ENCODE data around the gene MVB12B.

DNA sequence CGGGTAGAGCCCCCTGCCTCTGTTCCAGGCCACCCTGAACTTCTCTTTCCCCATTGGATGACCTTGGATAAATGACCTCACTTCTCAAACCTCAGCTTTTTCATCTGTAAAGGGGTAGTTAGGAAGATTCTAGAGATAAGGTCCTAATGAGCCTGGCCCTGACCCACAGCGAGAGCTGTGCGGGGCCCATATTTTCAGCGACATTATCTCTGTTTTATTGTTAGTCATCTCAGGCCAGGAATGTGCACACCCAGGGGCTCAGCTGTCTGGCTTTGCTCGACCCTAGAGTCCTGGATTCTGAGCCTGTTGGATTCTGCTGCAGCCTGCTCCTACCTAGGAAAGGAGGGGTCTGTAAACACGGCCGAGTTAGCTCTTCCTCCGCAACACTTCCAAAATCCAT lies 205.9 kb downstream of the MVB12B start:
- TF ChIP-seq, protein P1, sequence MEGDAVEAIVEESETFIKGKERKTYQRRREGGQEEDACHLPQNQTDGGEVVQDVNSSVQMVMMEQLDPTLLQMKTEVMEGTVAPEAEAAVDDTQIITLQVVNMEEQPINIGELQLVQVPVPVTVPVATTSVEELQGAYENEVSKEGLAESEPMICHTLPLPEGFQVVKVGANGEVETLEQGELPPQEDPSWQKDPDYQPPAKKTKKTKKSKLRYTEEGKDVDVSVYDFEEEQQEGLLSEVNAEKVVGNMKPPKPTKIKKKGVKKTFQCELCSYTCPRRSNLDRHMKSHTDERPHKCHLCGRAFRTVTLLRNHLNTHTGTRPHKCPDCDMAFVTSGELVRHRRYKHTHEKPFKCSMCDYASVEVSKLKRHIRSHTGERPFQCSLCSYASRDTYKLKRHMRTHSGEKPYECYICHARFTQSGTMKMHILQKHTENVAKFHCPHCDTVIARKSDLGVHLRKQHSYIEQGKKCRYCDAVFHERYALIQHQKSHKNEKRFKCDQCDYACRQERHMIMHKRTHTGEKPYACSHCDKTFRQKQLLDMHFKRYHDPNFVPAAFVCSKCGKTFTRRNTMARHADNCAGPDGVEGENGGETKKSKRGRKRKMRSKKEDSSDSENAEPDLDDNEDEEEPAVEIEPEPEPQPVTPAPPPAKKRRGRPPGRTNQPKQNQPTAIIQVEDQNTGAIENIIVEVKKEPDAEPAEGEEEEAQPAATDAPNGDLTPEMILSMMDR (IDR thresholded peaks at IDR 0.05): no peak
- TF ChIP-seq POLR2A (IDR thresholded peaks at IDR 0.05): no peak

Data from testis (tissue), 2 donors.